RPMI7951 (cell line): Measurements from ENCODE around the gene STXBP5. TPM values are rescaled to one million over a fixed set of nuclear protein-coding genes. Genes with fewer than 3 reads are reported as not detected.

Source experiments
- DNase-seq: peaks from one replicate; pipeline ENCODE4 v3.0.0-alpha.2; 2012; ENCODE audit warnings: low read depth
- total RNA-seq: library from RNA; depleted of rRNA; stranded (reverse); fragments of >200 nt; shearing (Covaris generic); gene quantifications from 2 replicates; pipeline ENCODE4 v1.2.3, GENCODE V29; 2014

STXBP5 gene
- total RNA-seq, 1 experiment from 2014 or later = 27.6 TPM

DNA sequence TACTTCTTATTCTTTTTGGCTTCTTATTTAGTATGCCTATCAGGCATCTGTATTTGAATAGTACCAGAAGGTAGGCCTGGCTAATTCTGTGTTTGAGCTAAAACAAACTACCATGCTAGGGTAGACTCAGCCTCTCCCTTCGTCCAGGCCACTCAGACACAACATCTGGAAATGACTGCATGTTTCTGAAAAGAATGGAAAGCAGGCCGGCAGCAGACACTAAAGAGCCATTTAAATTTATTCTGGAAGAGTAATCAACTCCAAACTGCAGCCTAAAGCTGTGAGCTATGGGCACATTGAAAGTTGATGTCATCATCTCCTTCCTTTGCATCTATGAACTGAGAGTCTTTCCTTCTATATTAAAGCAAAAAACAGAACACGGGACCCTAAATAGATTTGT, 233.4 kb downstream of the STXBP5 start:
- no peak for DNase-seq

- DNase-seq = no peak
Measured at GRCh38 chr6:147438758-147439528, 234.7 kb downstream of the STXBP5 start.
